Ovary (tissue), 9 donors: Measurements from ENCODE around the gene MGST2. TPM values are rescaled to one million over a fixed set of nuclear protein-coding genes. Genes with fewer than 3 reads are reported as not detected.

Experiments used
- DNase-seq, 5 donors: peaks; one replicate each; pipeline ENCODE4 v3.0.0-alpha.2; 2019 to 2020
- H3K27ac ChIP-seq, 2 donors: fragments of 200-600 bp; one replicate each; pipeline versions ENCODE4 v1.5.1 to v1.8.0; 2019 to 2022
- H3K27me3 ChIP-seq: fragments of 200-600 bp; one replicate; pipeline ENCODE4 v1.8.0; 2022
- H3K36me3 ChIP-seq: fragments of 200-600 bp; sonication (generic); one replicate; pipeline ENCODE4 v1.5.1; 2019
- H3K4me1 ChIP-seq: one replicate; pipeline ENCODE4 v1.8.1; 2013; ENCODE audit warnings: mild to moderate bottlenecking, moderate library complexity; ENCODE audit not compliant: insufficient read depth
- H3K4me3 ChIP-seq: fragments of 200-600 bp; sonication (generic); one replicate; pipeline ENCODE4 v1.5.1; 2017
- H3K9me3 ChIP-seq, 2 donors: fragments of 200-600 bp in 1 of 2; sonication (generic) in 1 of 2; one replicate each; pipeline versions ENCODE4 v1.5.1 to v1.8.1; 2013 to 2019; ENCODE audit warnings: mild to moderate bottlenecking in 1 of 2, moderate library complexity in 1 of 2
- CTCF ChIP-seq, 3 donors: fragments of 450-650 bp in 2 of 3; fragments of 200-600 bp in 1 of 3; IDR thresholded peaks; one replicate each; pipeline versions ENCODE4 v1.5.1 to v1.8.0; 2016 to 2022; ENCODE audit warnings: antibody characterized with exemption in 3 of 3, mild to moderate bottlenecking in 1 of 3
- EP300 ChIP-seq: sonication (generic); formaldehyde crosslinking; IDR thresholded peaks from one replicate; pipeline ENCODE4 v1.6.1; 2017; ENCODE audit warnings: antibody characterized with exemption
- POLR2A ChIP-seq: fragments of 450-650 bp; IDR thresholded peaks from one replicate; pipeline ENCODE4 v1.6.1; 2017; ENCODE audit warnings: antibody characterized with exemption, mild to moderate bottlenecking, moderate library complexity
- WGBS, 3 donors: extraction: QIAGEN DNeasy Blood & Tissue Kit in 1 of 3; methylation state at CpG; one replicate each; pipeline versions ENCODE4 v1.1.5 to v1.1.7; 2013 to 2017; 5-methylcytosine and 5-hydroxymethylcytosine counted together
- intact Hi-C, 4 donors: fragments of 100-400 bp; cut with DNase I; formaldehyde crosslinking; loops; one replicate each; pipeline versions ENCODE4 v1.11.0 to v1.15.1; 2022 to 2023
- polyA plus RNA-seq, 2 donors: library from polyadenylated mRNA; stranded (reverse); fragments of 200-250 nt in 1 of 2; fragments of 350-450 nt in 1 of 2; fragmentation: Illumina TruSeq in 1 of 2; extraction: RNeasy Lipid Tissue Mini Kit (QIAGEN cat#74804) in 1 of 2; gene quantifications; one replicate each; pipeline ENCODE4 v1.2.3, GENCODE V29; 2013 to 2014
- total RNA-seq, 7 donors: library from RNA; depleted of rRNA in 2 of 7; stranded (reverse); fragments of >200 nt in 2 of 7; fragmentation: NEBNext Ultra II Directional in 3 of 7; extraction: Animal tissue kit (Norgen Biotek cat#: 25700) in 3 of 7; gene quantifications; one replicate each; pipeline versions ENCODE4 v1.1.0 to v1.2.4, GENCODE V29; 2016 to 2023
- donor health status: DM: no; HTN: no; CAD: no; lungs with moderate emphysema.
- donor health status: DM: no; HTN: no; CAD: no.
- donor health status: Bipolar disorder and iron deficiency.
- donor health status: DM: yes; HTN: yes; CAD: no.
- donor health status: DM: no; HTN: no; CAD: no.
- donor health status: DM: yes; HTN: yes; CAD: no.

The MGST2 gene
- total and polyA plus RNA-seq, 9 donors = 14.5 to 76.5 (median 28.3) TPM

GRCh38 chr4:139655116-139655515, 10.5 kb upstream of the MGST2 start:
- intact Hi-C loops = loop anchor here in 3 of 4 donors (10.0 kb wide), 3 partner anchors 500 to 670 kb away; partner anchors contain the start of gene MAML3 (in 1 of the 3)
- no peaks in the 10 kb centered on the region for H3K36me3 ChIP-seq
- no peaks in the 10 kb centered on the region for H3K9me3 ChIP-seq
- no peak for DNase-seq
- no peak overlapping the region for H3K27ac ChIP-seq
- H3K27me3 ChIP-seq = no peaks in the 10 kb centered on the region
- no peak for TF ChIP-seq POLR2A
- no peak for TF ChIP-seq EP300
- TF ChIP-seq CTCF (IDR thresholded peaks at IDR 0.05) = no peak
- WGBS, 3 donors = 34 to 39% (median 36%) methylated on average over 3 of the region's 3 CpGs
- H3K4me1 ChIP-seq = peaks cover 3% of the 10 kb centered on the region
- no peak overlapping the region for H3K4me3 ChIP-seq

GRCh38 chr4:139656614-139657486, 8.8 kb upstream of the MGST2 start:
- H3K9me3 ChIP-seq = no peaks in the 10 kb centered on the region
- TF ChIP-seq CTCF (IDR thresholded peaks at IDR 0.05) (peak; percentile 71 to 74 (median 71)), POLR2A (no peak)
- H3K4me1 ChIP-seq = no peaks in the 10 kb centered on the region
- no peaks in the 10 kb centered on the region for H3K36me3 ChIP-seq
- intact Hi-C loops = loop anchor here in 3 of 4 donors (10.0 kb wide), 3 partner anchors 498 to 668 kb away; partner anchors contain the start of gene MAML3 (in 1 of the 3)
- 23 to 30% (median 23%) methylated on average over 13 of the region's 13 CpGs for WGBS, 3 donors
- peak overlapping the region in 1 of 2 donors; percentile 25 for H3K27ac ChIP-seq
- DNase-seq = peak; percentile 53 to 67 (median 59)
- no peaks in the 10 kb centered on the region for H3K27me3 ChIP-seq
- no peak overlapping the region for H3K4me3 ChIP-seq

- H3K36me3 ChIP-seq = no peaks in the 10 kb centered on the region
- peak in 1 of 5 donors; percentile 25 for DNase-seq
- H3K27me3 ChIP-seq = no peaks in the 10 kb centered on the region
- no peak for TF ChIP-seq EP300
- TF ChIP-seq CTCF (IDR thresholded peaks at IDR 0.05) = no peak
- no peak for TF ChIP-seq POLR2A
- no peaks in the 10 kb centered on the region for H3K4me1 ChIP-seq
- intact Hi-C loops = loop anchor here in 3 of 4 donors (10.0 kb wide), 3 partner anchors 497 to 667 kb away; partner anchors contain the start of gene MAML3 (in 1 of the 3)
- H3K9me3 ChIP-seq = no peaks in the 10 kb centered on the region
- H3K27ac ChIP-seq = peak overlapping the region in 1 of 2 donors; percentile 25
- 74 to 82% (median 78%) methylated on average over 4 of the region's 4 CpGs for WGBS, 3 donors
- H3K4me3 ChIP-seq = no peak overlapping the region
These were observed 7.4 kb upstream of the MGST2 start for GRCh38 chr4:139658185-139658584.

- H3K4me3 ChIP-seq = no peak overlapping the region
- 81 to 87% (median 87%) methylated on average over 2 of the region's 2 CpGs for WGBS, 3 donors
- TF ChIP-seq EP300 = no peak
- H3K36me3 ChIP-seq = no peaks in the 10 kb centered on the region
- H3K27ac ChIP-seq = no peak overlapping the region
- no peak for DNase-seq
- no peaks in the 10 kb centered on the region for H3K4me1 ChIP-seq
- intact Hi-C loops = loop anchor here in 3 of 4 donors (10.0 kb wide), 3 partner anchors 496 to 666 kb away; partner anchors contain the start of gene MAML3 (in 1 of the 3)
- no peaks in the 10 kb centered on the region for H3K27me3 ChIP-seq
- no peaks in the 10 kb centered on the region for H3K9me3 ChIP-seq
These were observed 6.8 kb upstream of the MGST2 start for GRCh38 chr4:139658586-139659382.
